Measurements from ENCODE around the gene ZNF516.

ZNF516 gene

GRCh38 chr18:76386071-76386470 is 109.0 kb downstream of the ZNF516 start:
- TF ChIP-seq FOXP2 (optimal IDR thresholded peaks at IDR 0.05; ENCODE audit: borderline replicate concordance, extremely low read depth, extremely low read length, insufficient read depth) (no peak), REST (IDR thresholded peaks at IDR 0.05; ENCODE audit: insufficient read depth in 1 of 2, low read depth in 2 of 2, low read length in 2 of 2) (no peak), SIN3A (IDR thresholded peaks at IDR 0.05; ENCODE audit: borderline replicate concordance, insufficient read depth, low read length) (no peak), TAF1 (IDR thresholded peaks at IDR 0.05; ENCODE audit: borderline replicate concordance, insufficient read depth, low read length) (no peak), POLR2AphosphoS5 (IDR thresholded peaks at IDR 0.05; ENCODE audit: low read depth, low read length) (no peak)

GRCh38 chr18:76385681-76385975 is 109.4 kb downstream of the ZNF516 start:
- no peak for TF ChIP-seq FOXP2 (optimal IDR thresholded peaks at IDR 0.05; ENCODE audit: borderline replicate concordance, extremely low read depth, extremely low read length, insufficient read depth)
- no peak for TF ChIP-seq POLR2AphosphoS5 (IDR thresholded peaks at IDR 0.05; ENCODE audit: low read depth, low read length)
- no peak for TF ChIP-seq TAF1 (IDR thresholded peaks at IDR 0.05; ENCODE audit: borderline replicate concordance, insufficient read depth, low read length)
- no peak for TF ChIP-seq SIN3A (IDR thresholded peaks at IDR 0.05; ENCODE audit: borderline replicate concordance, insufficient read depth, low read length)
- no peak for TF ChIP-seq REST (IDR thresholded peaks at IDR 0.05; ENCODE audit: insufficient read depth in 1 of 2, low read depth in 2 of 2, low read length in 2 of 2)

GRCh38 chr18:76384861-76385680 is 110.0 kb downstream of the ZNF516 start:
- TF ChIP-seq SIN3A (IDR thresholded peaks at IDR 0.05; ENCODE audit: borderline replicate concordance, insufficient read depth, low read length) (no peak), REST (IDR thresholded peaks at IDR 0.05; ENCODE audit: insufficient read depth in 1 of 2, low read depth in 2 of 2, low read length in 2 of 2) (no peak), FOXP2 (optimal IDR thresholded peaks at IDR 0.05; ENCODE audit: borderline replicate concordance, extremely low read depth, extremely low read length, insufficient read depth) (no peak), POLR2AphosphoS5 (IDR thresholded peaks at IDR 0.05; ENCODE audit: low read depth, low read length) (no peak), TAF1 (IDR thresholded peaks at IDR 0.05; ENCODE audit: borderline replicate concordance, insufficient read depth, low read length) (no peak)

GRCh38 chr18:76384114-76384790 is 110.8 kb downstream of the ZNF516 start:
- TF ChIP-seq TAF1 (IDR thresholded peaks at IDR 0.05; ENCODE audit: borderline replicate concordance, insufficient read depth, low read length) (no peak), REST (IDR thresholded peaks at IDR 0.05; ENCODE audit: insufficient read depth in 1 of 2, low read depth in 2 of 2, low read length in 2 of 2) (no peak), FOXP2 (optimal IDR thresholded peaks at IDR 0.05; ENCODE audit: borderline replicate concordance, extremely low read depth, extremely low read length, insufficient read depth) (no peak), SIN3A (IDR thresholded peaks at IDR 0.05; ENCODE audit: borderline replicate concordance, insufficient read depth, low read length) (no peak), POLR2AphosphoS5 (IDR thresholded peaks at IDR 0.05; ENCODE audit: low read depth, low read length) (no peak)
